Progenitor cell of endocrine pancreas (in vitro differentiated cells): ENCODE results near the gene TEX47. TPM values are rescaled to one million over a fixed set of nuclear protein-coding genes. Genes with fewer than 3 reads are reported as not detected.

Source experiments
- DNase-seq: peaks from one replicate; pipeline ENCODE4 v3.0.0; 2021; ENCODE audit warnings: low spot score; ENCODE audit not compliant: unreplicated experiment
- H3K27ac Mint-ChIP-seq: 2 replicates; pipeline ENCODE4 v1.8.0; 2021; ENCODE audit warnings: mild to moderate bottlenecking, moderate library complexity, mixed read lengths
- H3K27me3 Mint-ChIP-seq: 2 replicates; pipeline ENCODE4 v1.8.0; 2021; ENCODE audit warnings: mixed read lengths
- H3K36me3 Mint-ChIP-seq: 2 replicates; pipeline ENCODE4 v1.8.0; 2022; ENCODE audit warnings: mixed read lengths; ENCODE audit not compliant: insufficient read depth
- H3K4me1 Mint-ChIP-seq: 2 replicates; pipeline ENCODE4 v1.8.0; 2021; ENCODE audit warnings: low read depth, mixed read lengths
- H3K4me3 Mint-ChIP-seq: 2 replicates; pipeline ENCODE4 v1.8.0; 2021; ENCODE audit warnings: low read depth, mild to moderate bottlenecking, moderate library complexity, mixed read lengths
- H3K9me3 Mint-ChIP-seq: 2 replicates; pipeline ENCODE4 v1.8.0; 2021; ENCODE audit warnings: low read depth, mixed read lengths
- total RNA-seq: library from RNA; stranded (reverse); gene quantifications from 2 replicates; pipeline ENCODE4 v1.2.1, GENCODE V29; 2021
- TF ChIP-seq, protein P1 (sequence below): fragments of 200-600 bp; sonication (generic); IDR thresholded peaks from one replicate; pipeline ENCODE4 v1.5.0; 2021; ENCODE audit warnings: antibody characterized with exemption, mild to moderate bottlenecking; ENCODE audit not compliant: unreplicated experiment

Gene TEX47
- total RNA-seq, 1 donor from 2014 or later: not detected

DNA sequence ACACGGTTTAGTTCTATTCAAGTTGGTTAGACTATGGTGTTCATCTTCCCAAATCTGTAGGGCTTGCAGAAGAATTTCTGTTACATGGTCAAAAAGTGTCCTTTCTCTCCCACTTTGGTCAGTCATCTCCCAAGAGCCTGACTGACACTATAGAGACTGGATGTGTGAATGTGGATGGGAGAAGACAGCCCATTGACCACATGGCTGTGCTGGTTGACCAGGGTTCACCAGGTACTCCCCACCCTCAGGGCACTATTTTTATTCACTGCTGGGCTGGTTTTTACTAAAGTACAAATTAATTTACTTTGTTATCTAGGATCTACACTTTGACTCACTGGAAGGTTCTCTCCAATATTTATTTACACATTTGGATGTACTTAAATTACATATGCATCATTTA is 33.8 kb downstream of the TEX47 start:
- DNase-seq: no peak
- Mint-ChIP-seq H3K36me3 (no peaks in the 10 kb centered on the region), H3K27me3 (peaks cover 41% of the 10 kb centered on the region)

DNA sequence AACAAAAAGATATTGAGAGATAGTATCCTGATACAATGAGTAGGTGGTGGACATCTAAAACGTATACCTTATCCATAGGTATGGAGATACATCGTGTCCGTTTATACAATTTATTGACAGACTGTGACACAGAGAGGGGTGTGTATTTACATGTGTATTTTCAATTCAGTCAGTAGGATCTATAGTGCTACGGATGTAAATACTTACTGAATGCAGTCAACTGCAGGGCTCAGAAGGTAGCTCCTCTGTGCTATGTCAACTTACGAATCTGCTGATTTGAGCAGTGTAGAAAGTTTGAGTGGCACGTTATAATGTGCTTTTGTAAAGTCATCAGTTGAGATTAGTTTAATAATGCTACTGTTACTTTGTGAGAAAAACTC is 35.4 kb downstream of the TEX47 start:
- H3K9me3 Mint-ChIP-seq: no peaks in the 10 kb centered on the region
- H3K27ac Mint-ChIP-seq: no peak overlapping the region
- TF ChIP-seq, protein P1, sequence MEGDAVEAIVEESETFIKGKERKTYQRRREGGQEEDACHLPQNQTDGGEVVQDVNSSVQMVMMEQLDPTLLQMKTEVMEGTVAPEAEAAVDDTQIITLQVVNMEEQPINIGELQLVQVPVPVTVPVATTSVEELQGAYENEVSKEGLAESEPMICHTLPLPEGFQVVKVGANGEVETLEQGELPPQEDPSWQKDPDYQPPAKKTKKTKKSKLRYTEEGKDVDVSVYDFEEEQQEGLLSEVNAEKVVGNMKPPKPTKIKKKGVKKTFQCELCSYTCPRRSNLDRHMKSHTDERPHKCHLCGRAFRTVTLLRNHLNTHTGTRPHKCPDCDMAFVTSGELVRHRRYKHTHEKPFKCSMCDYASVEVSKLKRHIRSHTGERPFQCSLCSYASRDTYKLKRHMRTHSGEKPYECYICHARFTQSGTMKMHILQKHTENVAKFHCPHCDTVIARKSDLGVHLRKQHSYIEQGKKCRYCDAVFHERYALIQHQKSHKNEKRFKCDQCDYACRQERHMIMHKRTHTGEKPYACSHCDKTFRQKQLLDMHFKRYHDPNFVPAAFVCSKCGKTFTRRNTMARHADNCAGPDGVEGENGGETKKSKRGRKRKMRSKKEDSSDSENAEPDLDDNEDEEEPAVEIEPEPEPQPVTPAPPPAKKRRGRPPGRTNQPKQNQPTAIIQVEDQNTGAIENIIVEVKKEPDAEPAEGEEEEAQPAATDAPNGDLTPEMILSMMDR: no peak
- no peak for DNase-seq
- peaks cover 54% of the 10 kb centered on the region for H3K27me3 Mint-ChIP-seq
- peaks cover 19% of the 10 kb centered on the region for H3K4me1 Mint-ChIP-seq
- H3K4me3 Mint-ChIP-seq: peak overlapping the region; percentile 66
- no peaks in the 10 kb centered on the region for H3K36me3 Mint-ChIP-seq

More for the DNA sequence above, 33.8 kb downstream of the TEX47 start:
- TF ChIP-seq, protein P1: no peak
- H3K9me3 Mint-ChIP-seq: no peaks in the 10 kb centered on the region
- H3K27ac Mint-ChIP-seq: no peak overlapping the region
- H3K4me3 Mint-ChIP-seq: no peak overlapping the region
- peaks cover 19% of the 10 kb centered on the region for H3K4me1 Mint-ChIP-seq

DNA sequence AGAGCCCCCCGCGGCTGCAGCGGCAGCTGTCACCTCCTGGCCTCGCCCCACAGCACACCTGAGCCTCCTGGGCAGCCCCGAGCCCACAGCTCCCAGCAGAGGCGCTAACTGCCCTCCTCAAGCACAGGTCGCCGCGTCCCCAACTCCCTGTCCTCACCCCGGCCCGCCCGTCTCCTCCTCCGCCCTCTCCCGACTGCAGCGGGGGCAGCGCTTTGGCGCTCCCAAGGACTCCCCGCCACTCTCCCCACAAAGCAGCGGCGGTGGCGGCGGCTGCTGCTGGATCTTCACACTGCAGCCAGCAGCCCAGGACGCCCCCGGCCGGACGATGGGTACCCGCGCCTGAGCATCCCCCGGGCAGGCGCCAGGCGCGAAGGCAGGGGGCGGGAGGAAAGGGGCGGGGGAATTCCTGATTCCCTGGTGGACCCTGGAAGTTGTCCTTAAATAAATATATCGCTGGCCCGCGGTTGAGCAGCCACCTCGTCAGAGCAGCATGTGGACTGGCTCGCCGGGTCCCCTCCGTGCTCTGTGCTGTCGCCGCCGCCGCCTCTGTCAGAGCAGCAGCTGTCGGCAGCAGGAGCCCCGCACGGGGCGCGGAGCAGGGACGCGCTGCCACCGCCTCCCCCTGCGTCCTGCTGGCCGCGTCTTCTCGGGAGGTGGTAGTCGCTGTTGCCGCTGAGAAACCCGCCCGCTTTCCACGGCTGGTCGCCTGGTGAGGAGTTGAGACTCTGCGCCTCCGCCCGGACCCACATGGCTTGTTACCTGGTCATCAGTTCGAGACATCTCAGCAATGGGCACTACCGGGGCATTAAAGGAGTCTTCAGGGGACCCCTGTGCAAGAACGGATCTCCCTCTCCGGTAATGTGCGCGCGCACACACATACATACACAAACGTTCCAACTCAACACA is 36.1 kb downstream of the TEX47 start, which contains the start of gene ZNF804B:
Gene ZNF804B, plus strand, starts transcription at position 471 of the 906 bp plus-strand sequence. Its CDS starts 277 bp downstream, at position 748.
- H3K4me3 Mint-ChIP-seq: peak within 1 kb of the TSS; percentile 66
- TF ChIP-seq, protein P1: peak; percentile 32
- H3K27ac Mint-ChIP-seq: peak within 1 kb of the TSS; percentile 27
- H3K9me3 Mint-ChIP-seq: no peaks in the 10 kb centered on the region
- peaks cover 19% of the 10 kb centered on the region for H3K4me1 Mint-ChIP-seq
- peaks cover 56% of the 10 kb centered on the region for H3K27me3 Mint-ChIP-seq
- no peaks in the 10 kb centered on the region for H3K36me3 Mint-ChIP-seq
- peak; percentile 51 for DNase-seq

DNA sequence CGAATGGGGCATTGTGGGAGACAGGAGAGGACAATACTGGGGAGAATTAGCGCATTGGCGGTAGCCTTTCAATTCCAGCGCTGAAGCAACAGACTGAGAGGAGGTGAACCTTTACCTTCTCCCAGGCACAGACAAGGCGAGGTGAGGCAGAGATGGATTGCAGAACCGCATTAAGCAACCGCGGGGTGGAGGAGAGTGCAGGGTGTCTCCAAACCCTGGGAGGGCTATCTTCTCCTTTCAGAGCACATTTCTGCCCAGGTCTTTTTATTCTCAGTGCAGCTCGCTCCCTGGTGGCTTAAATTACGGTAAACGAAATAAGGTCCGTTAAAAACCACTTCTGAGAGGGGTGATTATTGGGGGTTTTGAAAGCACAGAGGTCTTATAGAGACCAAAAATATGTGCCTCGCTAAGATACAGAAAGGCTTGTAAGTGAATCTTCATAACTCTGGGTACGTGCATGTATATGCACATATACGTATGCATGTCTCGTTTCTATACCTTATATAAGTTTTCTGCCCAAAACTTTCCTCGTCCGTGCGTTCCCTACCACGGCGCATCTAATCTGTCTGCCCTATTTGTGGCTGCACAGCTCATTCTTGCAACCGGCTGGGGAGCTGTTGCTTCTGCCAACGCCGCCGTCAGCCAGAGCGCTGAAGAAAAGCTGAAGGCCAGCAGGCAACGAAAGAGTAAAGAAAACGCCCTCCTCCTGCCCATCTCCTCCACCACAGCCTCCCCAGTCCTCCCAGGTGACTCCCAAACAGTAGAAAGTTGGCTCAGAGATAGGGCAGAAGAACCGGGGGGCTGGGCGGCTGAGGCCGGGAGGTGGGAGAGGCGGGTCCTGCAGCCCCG is 36.9 kb downstream of the TEX47 start:
- TF ChIP-seq, protein P1: no peak
- peak overlapping the region; percentile 66 for H3K4me3 Mint-ChIP-seq
- H3K27ac Mint-ChIP-seq: peak overlapping the region; percentile 27
- DNase-seq: no peak
- no peaks in the 10 kb centered on the region for H3K9me3 Mint-ChIP-seq
- H3K36me3 Mint-ChIP-seq: no peaks in the 10 kb centered on the region
- peaks cover 19% of the 10 kb centered on the region for H3K4me1 Mint-ChIP-seq
- H3K27me3 Mint-ChIP-seq: peaks cover 56% of the 10 kb centered on the region

DNA sequence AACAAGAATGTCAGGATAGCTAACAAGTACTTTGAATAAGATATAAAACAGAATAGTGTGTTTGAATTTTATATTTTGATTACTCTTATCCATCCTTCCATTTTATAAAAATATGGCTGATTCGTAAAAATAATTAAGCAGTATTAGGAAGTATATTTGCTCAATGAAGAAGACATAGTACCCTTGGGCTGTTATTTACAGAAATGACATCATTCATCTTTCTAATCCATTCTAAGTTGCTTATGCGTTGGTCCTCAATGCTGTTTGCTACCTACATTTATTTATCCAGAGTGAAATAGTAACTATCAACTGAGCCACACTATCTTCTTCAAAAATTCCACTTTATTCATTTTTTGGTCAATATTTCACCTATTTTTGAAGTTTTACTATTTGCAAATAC is 38.2 kb downstream of the TEX47 start:
- Mint-ChIP-seq H3K4me3 (no peak overlapping the region), H3K9me3 (no peaks in the 10 kb centered on the region), H3K27me3 (peaks cover 59% of the 10 kb centered on the region), H3K4me1 (peaks cover 15% of the 10 kb centered on the region), H3K36me3 (no peaks in the 10 kb centered on the region), H3K27ac (no peak overlapping the region)
- TF ChIP-seq, protein P1: no peak
- no peak for DNase-seq
